HCT116 (cell line): Measurements from ENCODE around the gene RCBTB1. TPM values are rescaled to one million over a fixed set of nuclear protein-coding genes. Genes with fewer than 3 reads are reported as not detected.
A peak's percentile ranks its signal among the peaks of the same experiment; 100 is the strongest.

Experiments used
- ATAC-seq: fragments of 200-7000 bp; cut with Tn5 transposase; 2 replicates; pipeline ENCODE4 v1.9.1; 2020; ENCODE audit warnings: mild to moderate bottlenecking, moderate library complexity
- BruUV-seq: library from RNA; stranded (reverse); fragments of 400-500 nt; replicated peaks from 2 replicates; lab custom pipeline; 2021; lab: Mats Ljungman, UMichigan
- CTCF ChIA-PET: fragments of 300-600 bp; sonication (Branson Sonifier 250); formaldehyde crosslinking; loops from one replicate; lab custom pipeline; 2021; ENCODE audit warnings: antibody characterized with exemption; lab: Charles Lee
- POLR2A ChIA-PET: fragments of 300-600, 350-600 bp; sonication (Branson Sonifier 250); formaldehyde crosslinking; loops from one replicate; lab custom pipeline; 2021; ENCODE audit warnings: antibody characterized with exemption; lab: Charles Lee
- RAD21 ChIA-PET, 2 experiments: fragments of 300-600 bp; sonication (Branson Sonifier 250); formaldehyde crosslinking; loops; one replicate each; lab custom pipeline; 2023; ENCODE audit warnings: low total read pairs in 2 of 2; ENCODE audit not compliant: uncharacterized antibody in 2 of 2, unreplicated experiment in 2 of 2, low non-redundant PET in 1 of 2; lab: Charles Lee
- DNase-seq: peaks from one replicate; pipeline ENCODE4 v3.0.0-alpha.2; 2010; ENCODE audit warnings: low read depth, low spot score
- H2AFZ ChIP-seq: fragments of 200-600 bp; shearing (Covaris generic), sonication (generic); 2 replicates; pipeline ENCODE4 v1.6.1; 2017; ENCODE audit warnings: low read depth, mixed run types, mixed read lengths, antibody characterized with exemption, low read length; ENCODE audit not compliant: poor library complexity, severe bottlenecking
- H3K27ac ChIP-seq: 2 replicates; pipeline ENCODE4 v1.5.1; 2012; ENCODE audit warnings: low read depth, low read length
- H3K27me3 ChIP-seq: fragments of 200-600 bp; sonication (generic); 2 replicates; pipeline ENCODE4 v1.6.1; 2016; ENCODE audit warnings: mixed run types, low read length, mixed read lengths; ENCODE audit not compliant: insufficient read depth
- H3K36me3 ChIP-seq, 2 experiments: fragments of 200-500 bp in 1 of 2; fragments of 200-600 bp in 1 of 2; sonication (Bioruptor generic) in 1 of 2; sonication (generic) in 1 of 2; 2 replicates each; pipeline versions ENCODE4 v1.5.1 to v1.6.1; 2014 to 2016; ENCODE audit warnings: low read length in 2 of 2, inconsistent platforms in 1 of 2, mixed read lengths in 1 of 2, mixed run types in 1 of 2; ENCODE audit not compliant: insufficient read depth in 2 of 2, control insufficient read depth in 1 of 2
- H3K4me1 ChIP-seq, 2 experiments: fragments of 200-600 bp in 1 of 2; sonication (generic) in 1 of 2; 2 replicates each; pipeline versions ENCODE4 v1.5.1 to v1.6.1; 2012 to 2017; ENCODE audit warnings: low read length in 2 of 2, inconsistent platforms in 1 of 2, mild to moderate bottlenecking in 1 of 2, mixed read lengths in 1 of 2, mixed run types in 1 of 2, moderate library complexity in 1 of 2; ENCODE audit not compliant: insufficient read depth in 2 of 2, control insufficient read depth in 1 of 2
- H3K4me2 ChIP-seq: fragments of 200-600 bp; sonication (generic); 2 replicates; pipeline ENCODE4 v1.6.1; 2017; ENCODE audit warnings: mixed run types, low read length, mixed read lengths
- H3K4me3 ChIP-seq, 2 experiments: fragments of 200-600 bp in 1 of 2; sonication (generic) in 1 of 2; replicated peaks in 1 of 2; 2 replicates each; pipeline ENCODE4 v1.5.1; 2011 to 2016; ENCODE audit warnings: low read length in 2 of 2, control low read depth in 1 of 2, low read depth in 1 of 2, mild to moderate bottlenecking in 1 of 2, mixed read lengths in 1 of 2, mixed run types in 1 of 2
- H3K79me2 ChIP-seq: fragments of 200-600 bp; sonication (generic); 2 replicates; pipeline ENCODE4 v1.6.1; 2017; ENCODE audit warnings: mild to moderate bottlenecking, mixed run types, low read length, moderate library complexity, mixed read lengths; ENCODE audit not compliant: insufficient read depth
- H3K9ac ChIP-seq: fragments of 200-600 bp; sonication (generic); 2 replicates; pipeline ENCODE4 v1.6.1; 2016; ENCODE audit warnings: low read length, mixed read lengths
- H3K9me2 ChIP-seq: fragments of 200-600 bp; sonication (generic), shearing (Covaris generic); 2 replicates; pipeline ENCODE4 v1.6.1; 2017; ENCODE audit warnings: mixed run types, mild to moderate bottlenecking, moderate library complexity; ENCODE audit not compliant: insufficient read depth
- H3K9me3 ChIP-seq, 2 experiments: fragments of 200-500 bp in 1 of 2; fragments of 200-600 bp in 1 of 2; sonication (Bioruptor generic) in 1 of 2; sonication (generic) in 1 of 2; 2 replicates each; pipeline ENCODE4 v1.6.1; 2014 to 2017; ENCODE audit warnings: low read length in 2 of 2, mixed read lengths in 2 of 2, inconsistent platforms in 1 of 2, low read depth in 1 of 2, mild to moderate bottlenecking in 1 of 2, mixed run types in 1 of 2, moderate library complexity in 1 of 2; ENCODE audit not compliant: control insufficient read depth in 1 of 2, insufficient read depth in 1 of 2
- H4K20me1 ChIP-seq: fragments of 200-600 bp; sonication (generic), shearing (Covaris generic); 2 replicates; pipeline ENCODE4 v1.6.1; 2017; ENCODE audit warnings: mixed run types, mild to moderate bottlenecking, moderate library complexity; ENCODE audit not compliant: insufficient read depth
- CBX3 ChIP-seq: IDR thresholded peaks from 2 replicates; pipeline ENCODE4 v1.6.1; 2012; ENCODE audit warnings: low read depth
- EGR1 ChIP-seq: IDR thresholded peaks from 2 replicates; pipeline ENCODE4 v1.6.1; 2012; ENCODE audit warnings: low read depth
- ELF1 ChIP-seq: IDR thresholded peaks from 2 replicates; pipeline ENCODE4 v1.6.1; 2012; ENCODE audit warnings: low read depth, borderline replicate concordance
- EZH2 ChIP-seq: fragments of 200-600 bp; sonication (generic); IDR thresholded peaks from 2 replicates; pipeline ENCODE4 v1.6.1; 2017; ENCODE audit warnings: antibody characterized with exemption, mixed run types
- EZH2phosphoT487 ChIP-seq: fragments of 200-600 bp; IDR thresholded peaks from 2 replicates; pipeline ENCODE4 v1.6.1; 2018; ENCODE audit warnings: antibody characterized with exemption, borderline replicate concordance
- FOSL1 ChIP-seq: IDR thresholded peaks from 2 replicates; pipeline ENCODE4 v1.6.1; 2012; ENCODE audit warnings: low read depth
- JUND ChIP-seq: IDR thresholded peaks from 2 replicates; pipeline ENCODE4 v1.6.1; 2012
- POLR2A ChIP-seq: IDR thresholded peaks from 2 replicates; pipeline ENCODE4 v1.7.0; 2011; ENCODE audit warnings: borderline replicate concordance; ENCODE audit not compliant: insufficient read depth, insufficient read length; ENCODE audit errors: extremely low read depth
- RAD21 ChIP-seq: IDR thresholded peaks from 2 replicates; pipeline ENCODE4 v1.6.1; 2012; ENCODE audit warnings: low read depth, mild to moderate bottlenecking
- SRF ChIP-seq: IDR thresholded peaks from 2 replicates; pipeline ENCODE4 v1.6.1; 2012; ENCODE audit warnings: low read depth
- TCF7L2 ChIP-seq: IDR thresholded peaks from 2 replicates; pipeline ENCODE4 v1.7.0; 2011; ENCODE audit warnings: borderline replicate concordance, inconsistent platforms; ENCODE audit not compliant: insufficient read depth, insufficient read length; ENCODE audit errors: extremely low read depth
- YY1 ChIP-seq: IDR thresholded peaks from 2 replicates; pipeline ENCODE4 v1.6.1; 2011; ENCODE audit warnings: low read length, low read depth, moderate library complexity, mild to moderate bottlenecking; ENCODE audit not compliant: insufficient replicate concordance; ENCODE audit errors: extremely low read depth
- ZNF274 ChIP-seq: fragments of 200-500 bp; sonication (Bioruptor generic); IDR thresholded peaks from 2 replicates; pipeline ENCODE4 v1.6.1; 2014; ENCODE audit warnings: mild to moderate bottlenecking, low read depth, low read length, inconsistent platforms
- intact Hi-C: fragments of 100-400 bp; cut with micrococcal nuclease; formaldehyde crosslinking; loops from 2 replicates; pipeline ENCODE4 v1.10.0; 2022
- total RNA-seq: library from RNA; stranded (reverse); gene quantifications from one replicate; pipeline ENCODE4 v1.2.1, GENCODE V29; 2021; ENCODE audit not compliant: unreplicated experiment
- TF ChIP-seq, protein P1 (sequence below): IDR thresholded peaks from 2 replicates; pipeline ENCODE4 v1.6.1; 2011; ENCODE audit warnings: mild to moderate bottlenecking, low read length, moderate library complexity; ENCODE audit not compliant: insufficient replicate concordance; ENCODE audit errors: extremely low read depth
- TF ChIP-seq, protein P2 (sequence below), 3 experiments: fragments of 200-600 bp in 1 of 3; sonication (generic) in 1 of 3; IDR thresholded peaks in 2 of 3; conservative IDR thresholded peaks in 1 of 3; 2 replicates each; pipeline ENCODE4 v1.5.1; 2012 to 2017; ENCODE audit warnings: low read depth in 2 of 3, low read length in 2 of 3, antibody characterized with exemption in 1 of 3, borderline replicate concordance in 1 of 3, control low read depth in 1 of 3, mild to moderate bottlenecking in 1 of 3, mixed read lengths in 1 of 3, mixed run types in 1 of 3, moderate library complexity in 1 of 3; ENCODE audit not compliant: insufficient read depth in 1 of 3
- TF ChIP-seq, protein P3 (sequence below): IDR thresholded peaks from 2 replicates; pipeline ENCODE4 v1.6.1; 2012
- TF ChIP-seq, protein P4 (sequence below): IDR thresholded peaks from 2 replicates; pipeline ENCODE4 v1.6.1; 2012

Gene RCBTB1
- total RNA-seq, 1 experiment from 2014 or later: 22.2 TPM

DNA sequence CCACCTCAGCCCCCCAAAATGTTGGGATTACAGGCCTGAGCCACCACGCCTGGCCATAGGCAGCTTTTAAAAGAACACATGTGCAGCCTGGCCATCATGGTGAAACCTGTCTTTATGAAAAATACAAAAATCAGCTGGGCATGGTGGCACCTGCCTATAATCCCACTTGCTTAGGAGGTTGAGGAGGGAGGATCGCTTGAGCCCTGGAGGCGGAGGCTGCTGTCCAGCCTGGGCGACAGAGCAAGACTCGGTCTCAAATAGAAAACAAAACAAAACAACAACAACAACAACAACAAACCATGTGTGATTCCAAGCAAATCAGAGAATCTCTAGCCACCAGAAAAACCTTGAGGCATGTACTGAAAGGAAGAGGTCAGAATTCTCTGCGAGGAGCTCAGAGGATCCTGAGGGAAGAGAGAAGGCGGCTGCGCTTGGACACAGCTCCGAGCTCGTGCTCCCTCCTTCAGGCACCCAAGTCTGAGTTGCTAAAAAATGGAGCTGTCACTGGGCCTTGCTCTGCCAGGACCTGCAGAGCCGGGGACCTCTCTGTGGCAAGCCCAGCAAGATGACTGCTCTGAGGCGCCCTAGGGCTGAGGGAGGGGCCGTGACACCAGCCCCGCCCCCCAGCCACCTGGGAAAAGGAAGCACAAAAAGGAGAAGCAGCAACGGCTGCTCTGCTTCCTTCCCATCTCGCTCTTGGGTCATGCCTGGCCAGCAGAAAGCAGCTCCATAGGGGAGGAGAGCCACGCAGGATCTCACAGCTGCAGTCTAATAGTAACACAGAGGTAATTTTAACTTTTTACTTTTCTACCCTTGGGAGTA lies 42.7 kb upstream of the RCBTB1 start, which contains the start of gene ARL11:
ARL11 (plus strand) TSS at position 677 of the 822 bp plus-strand sequence. CDS start 1,941 bp downstream, outside the sequence.
- Histone ChIP-seq H3K27ac (no peak within 1 kb of the TSS), H2AFZ (no peak within 1 kb of the TSS), H3K27me3 (no peaks in the 10 kb centered on the region), H3K4me2 (no peak within 1 kb of the TSS), H3K9me3 (no peaks in the 10 kb centered on the region), H3K79me2 (no peaks in the 10 kb centered on the region), H3K4me1 (peaks cover 0 to 12% of the 10 kb centered on the region in 2 experiments; a peak in 1 of 4 replicates), H3K9ac (no peak within 1 kb of the TSS), H3K36me3 (no peaks in the 10 kb centered on the region), H3K9me2 (no peaks in the 10 kb centered on the region), H3K4me3 (no peak within 1 kb of the TSS), H4K20me1 (no peaks in the 10 kb centered on the region)
- RAD21 ChIA-PET: no interaction called here
- intact Hi-C loops: no loop called here
- TF ChIP-seq, protein P1, sequence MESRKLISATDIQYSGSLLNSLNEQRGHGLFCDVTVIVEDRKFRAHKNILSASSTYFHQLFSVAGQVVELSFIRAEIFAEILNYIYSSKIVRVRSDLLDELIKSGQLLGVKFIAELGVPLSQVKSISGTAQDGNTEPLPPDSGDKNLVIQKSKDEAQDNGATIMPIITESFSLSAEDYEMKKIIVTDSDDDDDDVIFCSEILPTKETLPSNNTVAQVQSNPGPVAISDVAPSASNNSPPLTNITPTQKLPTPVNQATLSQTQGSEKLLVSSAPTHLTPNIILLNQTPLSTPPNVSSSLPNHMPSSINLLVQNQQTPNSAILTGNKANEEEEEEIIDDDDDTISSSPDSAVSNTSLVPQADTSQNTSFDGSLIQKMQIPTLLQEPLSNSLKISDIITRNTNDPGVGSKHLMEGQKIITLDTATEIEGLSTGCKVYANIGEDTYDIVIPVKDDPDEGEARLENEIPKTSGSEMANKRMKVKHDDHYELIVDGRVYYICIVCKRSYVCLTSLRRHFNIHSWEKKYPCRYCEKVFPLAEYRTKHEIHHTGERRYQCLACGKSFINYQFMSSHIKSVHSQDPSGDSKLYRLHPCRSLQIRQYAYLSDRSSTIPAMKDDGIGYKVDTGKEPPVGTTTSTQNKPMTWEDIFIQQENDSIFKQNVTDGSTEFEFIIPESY: no peak
- TF ChIP-seq FOSL1 (no peak), JUND (no peak), POLR2A (no peak), CBX3 (no peak), TCF7L2 (no peak), EZH2phosphoT487 (no peak), ELF1 (no peak), RAD21 (no peak), EZH2 (no peak), SRF (no peak), ZNF274 (no peak), EGR1 (no peak), YY1 (no peak)
- TF ChIP-seq, protein P2, sequence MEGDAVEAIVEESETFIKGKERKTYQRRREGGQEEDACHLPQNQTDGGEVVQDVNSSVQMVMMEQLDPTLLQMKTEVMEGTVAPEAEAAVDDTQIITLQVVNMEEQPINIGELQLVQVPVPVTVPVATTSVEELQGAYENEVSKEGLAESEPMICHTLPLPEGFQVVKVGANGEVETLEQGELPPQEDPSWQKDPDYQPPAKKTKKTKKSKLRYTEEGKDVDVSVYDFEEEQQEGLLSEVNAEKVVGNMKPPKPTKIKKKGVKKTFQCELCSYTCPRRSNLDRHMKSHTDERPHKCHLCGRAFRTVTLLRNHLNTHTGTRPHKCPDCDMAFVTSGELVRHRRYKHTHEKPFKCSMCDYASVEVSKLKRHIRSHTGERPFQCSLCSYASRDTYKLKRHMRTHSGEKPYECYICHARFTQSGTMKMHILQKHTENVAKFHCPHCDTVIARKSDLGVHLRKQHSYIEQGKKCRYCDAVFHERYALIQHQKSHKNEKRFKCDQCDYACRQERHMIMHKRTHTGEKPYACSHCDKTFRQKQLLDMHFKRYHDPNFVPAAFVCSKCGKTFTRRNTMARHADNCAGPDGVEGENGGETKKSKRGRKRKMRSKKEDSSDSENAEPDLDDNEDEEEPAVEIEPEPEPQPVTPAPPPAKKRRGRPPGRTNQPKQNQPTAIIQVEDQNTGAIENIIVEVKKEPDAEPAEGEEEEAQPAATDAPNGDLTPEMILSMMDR (IDR thresholded peaks at IDR 0.05 in 2 of 3, conservative IDR thresholded peaks at IDR 0.05 in 1 of 3; ENCODE audit: borderline replicate concordance in 1 of 3, insufficient read depth in 1 of 3, low read depth in 2 of 3, low read length in 2 of 3): no peak
- TF ChIP-seq, protein P3, sequence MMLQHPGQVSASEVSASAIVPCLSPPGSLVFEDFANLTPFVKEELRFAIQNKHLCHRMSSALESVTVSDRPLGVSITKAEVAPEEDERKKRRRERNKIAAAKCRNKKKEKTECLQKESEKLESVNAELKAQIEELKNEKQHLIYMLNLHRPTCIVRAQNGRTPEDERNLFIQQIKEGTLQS: no peak
- TF ChIP-seq, protein P4, sequence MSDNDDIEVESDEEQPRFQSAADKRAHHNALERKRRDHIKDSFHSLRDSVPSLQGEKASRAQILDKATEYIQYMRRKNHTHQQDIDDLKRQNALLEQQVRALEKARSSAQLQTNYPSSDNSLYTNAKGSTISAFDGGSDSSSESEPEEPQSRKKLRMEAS: no peak
- no TSS peak for BruUV-seq
- DNase-seq: no peak
- CTCF ChIA-PET: no interaction called here
- ATAC-seq: 0 out of 2 replicates have a peak, but pooled peaks have one; percentile 20
- POLR2A ChIA-PET: no interaction called here
